Coronary artery (tissue), 2 donors: ENCODE results near the gene RRBP1.

Experiments
- DNase-seq: peaks from one replicate; pipeline ENCODE4 v3.0.0-alpha.2; 2017; ENCODE audit warnings: low spot score
- H3K27ac ChIP-seq, 2 donors: fragments of 200-600 bp; sonication (generic); one replicate each; pipeline ENCODE4 v1.5.1; 2016 to 2019
- H3K4me3 ChIP-seq: fragments of 200-600 bp; sonication (generic); 2 replicates; pipeline ENCODE4 v1.5.1; 2016; ENCODE audit warnings: mild to moderate bottlenecking, moderate library complexity
- CTCF ChIP-seq: fragments of 200-600 bp; sonication (generic); IDR thresholded peaks from one replicate; pipeline ENCODE4 v1.5.1; 2019; ENCODE audit warnings: antibody characterized with exemption

Gene RRBP1

GRCh38 chr20:17611540-17612286 is 70.3 kb downstream of the RRBP1 start:
- no peak for TF ChIP-seq CTCF
- Histone ChIP-seq H3K27ac (peak overlapping the region; percentile 74 to 93), H3K4me3 (peak overlapping the region; percentile 45)
- DNase-seq = peak; percentile 74

GRCh38 chr20:17611290-17611539 is 70.8 kb downstream of the RRBP1 start:
- peak overlapping the region; percentile 45 for H3K4me3 ChIP-seq
- no peak for TF ChIP-seq CTCF
- H3K27ac ChIP-seq = peak overlapping the region; percentile 74 to 93
- DNase-seq = no peak

- no peak for TF ChIP-seq CTCF
- Histone ChIP-seq H3K4me3 (peak overlapping the region; percentile 45), H3K27ac (peak overlapping the region; percentile 74 to 93)
- peak; percentile 75 for DNase-seq
Measured at GRCh38 chr20:17610566-17611289, 71.3 kb downstream of the RRBP1 start.

GRCh38 chr20:17609811-17610377 is 72.1 kb downstream of the RRBP1 start:
- TF ChIP-seq CTCF = no peak
- Histone ChIP-seq H3K4me3 (no peak overlapping the region), H3K27ac (peak overlapping the region; percentile 74 to 93)
- no peak for DNase-seq

- no peak for DNase-seq
- TF ChIP-seq CTCF = no peak
- Histone ChIP-seq H3K4me3 (no peak overlapping the region), H3K27ac (peak overlapping the region; percentile 74 to 93)
Measured at GRCh38 chr20:17608701-17609497, 73.1 kb downstream of the RRBP1 start.

- Histone ChIP-seq H3K27ac (peak overlapping the region in 1 of 2 donors; percentile 9), H3K4me3 (no peak overlapping the region)
- no peak for TF ChIP-seq CTCF
- DNase-seq = no peak
Measured at GRCh38 chr20:17606001-17606400, 76.0 kb downstream of the RRBP1 start.
